Parietal lobe (tissue), 1 donor: Measurements from ENCODE around the gene RHOH. TPM values are rescaled to one million over a fixed set of nuclear protein-coding genes. Genes with fewer than 3 reads are reported as not detected.

ENCODE experiments used
- total RNA-seq: library from RNA; depleted of rRNA; stranded (reverse); fragments of >200 nt; gene quantifications from one replicate; pipeline ENCODE4 v1.2.3, GENCODE V29; 2014

RHOH gene
- total RNA-seq: not detected

DNA sequence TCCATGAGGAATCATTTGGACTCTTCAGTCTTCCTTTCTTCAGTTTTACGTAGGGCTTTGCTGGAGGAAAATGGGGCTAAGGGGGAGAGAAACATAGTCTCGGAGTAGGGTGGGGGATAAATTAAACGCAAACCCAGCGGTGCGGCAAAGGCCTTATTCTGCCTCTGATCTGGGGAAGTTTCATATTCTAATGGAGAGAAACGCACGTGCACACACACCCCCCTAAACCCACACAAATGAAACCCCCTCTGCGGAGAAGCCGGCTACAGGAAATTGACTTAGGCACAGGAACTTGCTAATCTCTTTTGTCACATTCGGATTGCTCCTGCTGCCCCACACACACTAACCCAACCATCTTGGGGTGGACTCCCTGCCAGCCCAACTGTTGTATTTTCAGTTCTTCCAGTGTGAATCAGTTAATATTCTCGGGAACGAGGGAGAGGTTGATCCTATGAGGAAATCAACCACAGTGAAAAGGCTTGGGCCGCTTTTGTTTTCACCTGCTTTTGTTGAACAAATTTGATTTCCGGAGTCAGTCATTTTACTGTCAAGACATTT is at the start of gene RHOH:
Gene RHOH, plus strand, starts transcription at position 308 of the 558 bp plus-strand sequence. CDS start 46,356 bp downstream, outside the sequence.

Other genes with a start within 250 kb of the RHOH start
- gene PDS5A, start 219.1 kb upstream of the RHOH start, total RNA-seq: 127 TPM
- 82.6 TPM for gene N4BP2, start 140.2 kb upstream of the RHOH start, total RNA-seq
- not detected for gene CHRNA9, start 138.3 kb downstream of the RHOH start, total RNA-seq